Effector memory CD4-positive, alpha-beta T cell (primary cell): ENCODE data around the gene GPR152.
"Not testable (repeated sequence)": the region's sequence is repeated elsewhere in the genome, so short reads cannot be mapped to it uniquely, and the experiment has no call there.

ENCODE experiments used
- DNase-seq, 3 donors: peaks; one replicate each; pipeline ENCODE4 v3.0.0-alpha.2; 2020
- H3K27ac ChIP-seq: 2 replicates; pipeline ENCODE4 v1.7.0; 2013; ENCODE audit warnings: mild to moderate bottlenecking, low read length, moderate library complexity; ENCODE audit not compliant: insufficient read depth, poor library complexity, severe bottlenecking
- H3K27me3 ChIP-seq: replicated peaks from 2 replicates; pipeline ENCODE4 v1.7.0; 2013; ENCODE audit warnings: mild to moderate bottlenecking, low read length; ENCODE audit not compliant: insufficient read depth, control insufficient read depth, poor library complexity, severe bottlenecking
- H3K36me3 ChIP-seq: 2 replicates; pipeline ENCODE4 v1.7.0; 2013; ENCODE audit warnings: mild to moderate bottlenecking, low read length, moderate library complexity; ENCODE audit not compliant: control insufficient read depth, insufficient read depth
- H3K4me1 ChIP-seq: 2 replicates; pipeline ENCODE4 v1.7.0; 2013; ENCODE audit warnings: low read length, mild to moderate bottlenecking; ENCODE audit not compliant: control insufficient read depth, insufficient read depth, poor library complexity, severe bottlenecking
- H3K4me3 ChIP-seq: 2 replicates; pipeline ENCODE4 v1.7.0; 2013; ENCODE audit warnings: low read length, low read depth, mild to moderate bottlenecking; ENCODE audit not compliant: insufficient read depth, poor library complexity, severe bottlenecking
- H3K9me3 ChIP-seq: 2 replicates; pipeline ENCODE4 v1.7.0; 2013; ENCODE audit warnings: mild to moderate bottlenecking, low read length, moderate library complexity; ENCODE audit not compliant: control insufficient read depth

The GPR152 gene

DNA sequence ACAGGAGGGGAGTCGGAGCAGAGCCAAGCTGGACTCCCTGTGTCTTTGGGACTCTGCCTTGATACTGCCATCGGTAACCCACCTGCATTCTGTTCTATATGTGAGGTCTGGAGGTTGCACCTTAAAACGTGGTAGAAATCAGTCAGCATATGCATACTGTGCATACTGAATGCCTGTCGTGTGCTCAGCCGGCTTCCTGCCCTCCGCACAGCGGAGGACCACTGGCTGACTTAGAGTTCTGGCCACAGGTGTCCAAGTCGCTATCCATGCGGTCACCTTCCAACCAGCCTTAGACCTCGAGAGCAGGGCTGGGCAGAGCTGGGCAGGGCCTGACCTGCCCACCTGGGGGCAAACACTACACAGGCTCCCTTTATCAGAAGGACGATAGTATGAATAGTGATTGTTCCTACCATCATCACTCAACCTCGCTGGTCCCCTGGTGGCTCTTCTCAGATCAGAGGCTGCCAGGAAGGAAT lies 44.8 kb downstream of the GPR152 start:
- Histone ChIP-seq H3K4me1 (peaks cover 92% of the 10 kb centered on the region), H3K36me3 (peaks cover 18% of the 10 kb centered on the region), H3K27ac (peak overlapping the region; percentile 85), H3K9me3 (no peaks in the 10 kb centered on the region), H3K4me3 (peak overlapping the region; percentile 53), H3K27me3 (no peaks in the 10 kb centered on the region)
- DNase-seq: no peak

GRCh38 chr11:67406969-67407687 lies 45.4 kb downstream of the GPR152 start:
- H3K27me3 ChIP-seq: no peaks in the 10 kb centered on the region
- peaks cover 92% of the 10 kb centered on the region for H3K4me1 ChIP-seq
- DNase-seq: no peak
- H3K27ac ChIP-seq: peak overlapping the region; percentile 85
- no peaks in the 10 kb centered on the region for H3K9me3 ChIP-seq
- peaks cover 18% of the 10 kb centered on the region for H3K36me3 ChIP-seq
- H3K4me3 ChIP-seq: peak overlapping the region; percentile 53

DNA sequence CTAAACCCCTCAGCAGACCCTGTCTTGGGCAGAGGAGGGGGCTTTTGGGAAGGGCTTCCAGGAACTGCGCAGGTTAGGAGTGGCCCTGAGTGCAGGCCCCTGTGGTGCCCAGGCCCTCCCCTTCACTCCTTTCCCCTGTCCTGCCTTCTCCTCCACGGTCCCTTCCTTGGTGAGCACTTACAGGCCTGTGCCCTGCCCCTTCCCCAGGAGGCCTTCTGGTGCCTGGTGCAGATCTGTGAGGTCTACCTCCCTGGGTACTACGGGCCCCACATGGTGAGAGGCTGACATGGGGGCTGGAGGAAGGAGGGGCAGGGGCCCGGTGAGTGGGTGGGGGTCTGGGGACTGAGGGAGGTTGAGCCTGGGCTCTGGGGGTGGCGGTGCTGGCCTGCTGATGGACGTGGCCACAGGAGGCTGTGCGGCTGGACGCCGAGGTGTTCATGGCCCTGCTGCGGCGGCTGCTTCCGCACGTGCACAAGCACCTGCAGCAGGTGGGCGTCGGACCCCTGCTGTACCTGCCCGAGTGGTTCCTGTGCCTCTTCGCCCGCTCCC lies 46.0 kb downstream of the GPR152 start:
- Histone ChIP-seq H3K36me3 (peaks cover 18% of the 10 kb centered on the region), H3K4me1 (peaks cover 88% of the 10 kb centered on the region), H3K9me3 (no peaks in the 10 kb centered on the region), H3K27ac (peak overlapping the region; percentile 85), H3K4me3 (peak overlapping the region; percentile 82), H3K27me3 (no peaks in the 10 kb centered on the region)
- DNase-seq: no peak

- Histone ChIP-seq H3K27ac (peak overlapping the region; percentile 85), H3K36me3 (peaks cover 18% of the 10 kb centered on the region), H3K9me3 (no peaks in the 10 kb centered on the region), H3K4me1 (peaks cover 86% of the 10 kb centered on the region), H3K27me3 (no peaks in the 10 kb centered on the region), H3K4me3 (peak overlapping the region; percentile 82)
- no peak for DNase-seq
Measured at GRCh38 chr11:67405688-67406339, 46.7 kb downstream of the GPR152 start.

DNA sequence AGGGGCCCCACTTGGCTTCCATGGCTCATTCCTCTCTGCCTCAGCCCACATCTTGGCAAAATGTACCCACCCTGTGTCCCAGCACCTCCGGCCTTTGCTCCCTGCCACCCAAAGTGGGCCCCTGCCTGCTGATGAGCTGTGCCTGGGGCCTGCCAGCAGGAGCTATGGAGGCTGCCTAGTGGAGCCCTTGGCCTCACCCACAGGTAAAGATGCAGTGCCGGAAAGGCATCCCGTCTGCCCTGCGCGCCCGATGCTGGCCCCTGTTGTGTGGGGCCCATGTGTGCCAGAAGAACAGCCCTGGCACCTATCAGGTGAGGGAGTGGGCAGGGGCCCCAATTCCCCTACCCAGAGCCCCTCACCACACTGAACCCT lies 47.3 kb downstream of the GPR152 start:
- H3K36me3 ChIP-seq: peaks cover 18% of the 10 kb centered on the region
- H3K27ac ChIP-seq: peak overlapping the region; percentile 85
- H3K4me1 ChIP-seq: peaks cover 86% of the 10 kb centered on the region
- no peak for DNase-seq
- no peaks in the 10 kb centered on the region for H3K9me3 ChIP-seq
- peak overlapping the region; percentile 82 for H3K4me3 ChIP-seq
- no peaks in the 10 kb centered on the region for H3K27me3 ChIP-seq

DNA sequence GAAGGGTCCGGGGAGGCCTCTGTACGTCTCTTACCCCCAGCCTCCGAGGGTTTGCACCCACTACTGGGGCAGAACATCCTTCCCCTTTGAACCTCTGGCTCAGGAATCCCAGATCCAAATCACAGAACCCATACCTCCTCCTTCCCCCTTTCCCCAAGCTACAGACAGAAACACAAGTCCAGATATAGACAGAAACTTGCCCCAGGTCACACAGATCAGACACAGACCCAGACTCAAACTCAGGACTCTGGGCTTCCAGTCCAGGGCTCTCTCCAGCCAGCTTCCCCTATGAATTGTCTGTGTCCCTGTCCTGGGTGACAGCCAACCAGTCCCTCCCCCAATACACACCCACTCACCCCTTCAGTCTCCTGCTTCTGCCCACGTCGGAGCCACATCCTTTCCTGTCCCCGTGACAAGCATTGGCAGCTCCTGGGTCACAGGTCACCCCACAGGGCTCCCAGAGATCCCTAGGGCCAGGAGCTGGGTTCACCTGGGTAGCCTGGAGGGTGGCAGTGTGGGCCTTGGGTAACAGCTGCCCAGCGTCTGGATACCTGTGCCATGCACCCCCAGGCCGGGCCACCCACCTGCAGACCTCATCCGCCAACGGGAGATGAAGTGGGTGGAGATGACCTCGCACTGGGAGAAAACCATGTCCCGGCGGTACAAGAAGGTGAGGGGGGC lies 47.9 kb downstream of the GPR152 start:
- Histone ChIP-seq H3K27ac (peak overlapping the region; percentile 85), H3K36me3 (peaks cover 18% of the 10 kb centered on the region), H3K9me3 (no peaks in the 10 kb centered on the region), H3K4me1 (peaks cover 85% of the 10 kb centered on the region), H3K4me3 (peak overlapping the region; percentile 82), H3K27me3 (no peaks in the 10 kb centered on the region)
- DNase-seq: no peak

GRCh38 chr11:67403085-67403484 lies 49.4 kb downstream of the GPR152 start:
- Histone ChIP-seq H3K27ac (peak overlapping the region; percentile 85), H3K4me3 (peak overlapping the region; percentile 82), H3K4me1 (peaks cover 80% of the 10 kb centered on the region), H3K36me3 (peaks cover 33% of the 10 kb centered on the region)
- H3K9me3 ChIP-seq, H3K27me3 ChIP-seq, DNase-seq: not testable (repeated sequence)

- not testable (repeated sequence) for H3K9me3 ChIP-seq, H3K27me3 ChIP-seq, DNase-seq
- peaks cover 39% of the 10 kb centered on the region for H3K36me3 ChIP-seq
- peak overlapping the region; percentile 54 for H3K4me3 ChIP-seq
- peaks cover 80% of the 10 kb centered on the region for H3K4me1 ChIP-seq
- H3K27ac ChIP-seq: peak overlapping the region; percentile 75
Measured at GRCh38 chr11:67402192-67402839, 50.2 kb downstream of the GPR152 start.

DNA sequence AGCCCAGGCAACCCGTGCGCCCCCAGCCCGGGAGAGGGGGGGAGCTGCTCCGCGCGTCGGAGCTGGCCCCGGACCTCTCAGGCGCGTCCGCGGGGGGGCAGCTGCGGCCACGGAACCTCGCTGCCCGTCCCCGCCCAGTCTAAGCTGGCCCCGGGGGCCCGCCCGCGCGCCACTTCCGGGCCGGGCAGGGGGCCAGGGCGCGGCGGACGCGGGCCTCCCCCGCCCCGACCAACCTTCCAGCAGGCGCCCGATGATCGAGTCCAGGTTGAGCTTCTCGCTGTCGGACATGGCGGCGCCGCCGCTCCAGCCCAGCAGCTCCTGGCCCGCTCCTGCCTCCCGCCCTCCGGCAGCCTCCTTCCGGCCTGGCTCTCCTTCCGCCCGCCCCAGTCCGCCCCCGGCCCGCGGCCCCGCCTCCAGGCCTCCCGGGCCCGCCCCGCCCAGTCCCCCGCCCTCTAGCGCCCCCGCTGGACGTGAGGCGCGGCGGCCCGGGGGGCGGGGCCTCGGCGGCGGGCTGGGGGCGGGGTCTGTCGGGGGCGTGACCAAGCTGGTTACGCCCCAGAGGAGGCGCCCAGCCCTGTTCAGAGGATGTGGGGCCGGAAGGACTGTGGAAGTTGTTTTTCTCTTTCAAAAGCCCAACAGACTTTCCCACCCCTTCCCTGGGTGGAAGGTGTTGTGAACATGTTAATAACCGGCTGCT lies 50.9 kb downstream of the GPR152 start, which contains the start of gene PPP1CA:
Gene PPP1CA, minus strand, starts transcription at position 364 of the 697 bp plus-strand sequence. Its CDS starts 76 bp downstream, at position 288.
- peak; percentile 87 to 91 (median 87) for DNase-seq
- Histone ChIP-seq H3K27me3 (no peaks in the 10 kb centered on the region), H3K27ac (peak within 1 kb of the TSS; percentile 77), H3K9me3 (no peaks in the 10 kb centered on the region), H3K4me3 (peak within 1 kb of the TSS; percentile 82), H3K4me1 (peaks cover 80% of the 10 kb centered on the region), H3K36me3 (peaks cover 36% of the 10 kb centered on the region)
